Loucy (cell line): ENCODE measurements around the gene C2CD4C.

Experiments
- H2AFZ ChIP-seq: fragments of 200-600 bp; sonication (generic); 2 replicates; pipeline ENCODE4 v1.6.0; 2016; ENCODE audit warnings: antibody characterized with exemption, mild to moderate bottlenecking, low read length, moderate library complexity
- H3F3A ChIP-seq: fragments of 200-600 bp; 2 replicates; pipeline ENCODE4 v1.6.0; 2016; ENCODE audit warnings: antibody characterized with exemption, low read depth, mild to moderate bottlenecking
- H3K27me3 ChIP-seq: fragments of 200-600 bp; sonication (generic); 2 replicates; pipeline ENCODE4 v1.6.1; 2014; ENCODE audit warnings: low read length, mild to moderate bottlenecking; ENCODE audit not compliant: insufficient read depth, poor library complexity, severe bottlenecking
- H3K36me3 ChIP-seq: fragments of 200-600 bp; sonication (generic); 2 replicates; pipeline ENCODE4 v1.6.1; 2016; ENCODE audit warnings: low read length; ENCODE audit not compliant: insufficient read depth
- H3K4me1 ChIP-seq: fragments of 200-600 bp; sonication (generic); 2 replicates; pipeline ENCODE4 v1.5.1; 2014; ENCODE audit warnings: low read length, mild to moderate bottlenecking; ENCODE audit not compliant: insufficient read depth, poor library complexity, severe bottlenecking
- H3K4me2 ChIP-seq: fragments of 200-600 bp; sonication (generic); 2 replicates; pipeline ENCODE4 v1.6.0; 2014; ENCODE audit warnings: antibody characterized with exemption, low read length, low read depth, mild to moderate bottlenecking; ENCODE audit not compliant: poor library complexity, severe bottlenecking
- H3K4me3 ChIP-seq: fragments of 200-600 bp; sonication (generic); 2 replicates; pipeline ENCODE4 v1.5.1; 2014; ENCODE audit warnings: low read length, mild to moderate bottlenecking, mixed read lengths; ENCODE audit not compliant: poor library complexity, severe bottlenecking
- H3K79me2 ChIP-seq: fragments of 200-600 bp; sonication (generic); 2 replicates; pipeline ENCODE4 v1.6.1; 2014; ENCODE audit warnings: low read length; ENCODE audit not compliant: insufficient read depth
- H3K9ac ChIP-seq: fragments of 200-600 bp; sonication (generic); 2 replicates; pipeline ENCODE4 v1.6.0; 2014; ENCODE audit warnings: mild to moderate bottlenecking, low read depth, low read length, moderate library complexity; ENCODE audit not compliant: poor library complexity, severe bottlenecking
- H3K9me2 ChIP-seq: fragments of 200-600 bp; sonication (generic); replicated peaks from 2 replicates; pipeline ENCODE4 v1.6.1; 2016; ENCODE audit warnings: low read depth, low read length, mixed read lengths
- H3K9me3 ChIP-seq: fragments of 200-600 bp; sonication (generic); 2 replicates; pipeline ENCODE4 v1.6.1; 2014; ENCODE audit warnings: mild to moderate bottlenecking, antibody characterized with exemption, low read length, low read depth; ENCODE audit not compliant: insufficient read depth
- H4K20me1 ChIP-seq: fragments of 200-600 bp; sonication (generic); 2 replicates; pipeline ENCODE4 v1.6.0; 2014; ENCODE audit warnings: antibody characterized with exemption, low read length, mild to moderate bottlenecking; ENCODE audit not compliant: insufficient read depth, poor library complexity, severe bottlenecking
- EZH2phosphoT487 ChIP-seq: fragments of 200-600 bp; IDR thresholded peaks from 2 replicates; pipeline ENCODE4 v1.6.1; 2018; ENCODE audit warnings: antibody characterized with exemption, mild to moderate bottlenecking, moderate library complexity, borderline replicate concordance
- TF ChIP-seq, protein P1 (sequence below): fragments of 200-600 bp; sonication (generic); conservative IDR thresholded peaks from 2 replicates; pipeline ENCODE4 v1.5.1; 2014; ENCODE audit warnings: mild to moderate bottlenecking, antibody characterized with exemption, low read length

Gene C2CD4C

DNA sequence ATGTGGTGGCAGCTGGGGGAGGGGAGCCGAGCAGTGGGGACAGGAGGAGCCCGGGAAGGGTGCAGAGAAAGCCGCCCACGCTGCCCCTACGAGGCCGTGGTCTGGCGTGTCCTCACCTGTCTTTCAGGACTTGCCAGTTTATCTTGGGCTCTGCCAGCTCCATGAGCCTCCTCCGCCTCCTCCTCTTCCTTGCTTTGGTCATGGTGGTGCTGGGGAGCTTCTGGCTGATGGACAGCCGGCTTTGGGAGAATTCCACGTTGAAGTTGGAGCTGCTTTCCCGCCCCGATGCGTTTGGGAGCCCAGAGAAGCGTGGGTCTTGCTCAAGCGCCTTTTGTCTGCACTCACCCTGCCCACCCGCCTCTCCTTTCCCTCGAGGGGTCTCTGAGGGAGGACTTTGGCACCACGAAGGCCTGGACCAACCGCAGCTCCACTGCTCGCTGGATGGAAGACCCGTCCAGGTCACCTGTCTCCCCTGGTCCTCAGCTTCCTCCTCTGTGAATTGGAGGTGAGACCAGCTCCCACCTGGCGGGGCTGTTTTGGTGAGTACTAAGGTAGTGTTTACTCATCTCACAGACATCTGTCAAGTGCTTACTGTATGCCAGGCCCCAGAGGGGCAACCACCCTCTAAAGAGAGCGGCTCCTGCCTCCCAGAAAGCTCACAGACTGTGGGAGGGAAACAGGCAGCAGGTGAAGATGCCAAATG is 34.6 kb downstream of the C2CD4C start:
- Histone ChIP-seq H3K9ac (no peak overlapping the region), H4K20me1 (no peaks in the 10 kb centered on the region), H3K36me3 (no peaks in the 10 kb centered on the region), H3K79me2 (no peaks in the 10 kb centered on the region), H3K4me1 (peaks cover 3% of the 10 kb centered on the region), H3K9me2 (no peaks in the 10 kb centered on the region), H3F3A (no peaks in the 10 kb centered on the region), H3K4me3 (no peak overlapping the region), H3K9me3 (no peaks in the 10 kb centered on the region), H3K27me3 (no peaks in the 10 kb centered on the region), H2AFZ (no peak overlapping the region), H3K4me2 (no peak overlapping the region)
- TF ChIP-seq EZH2phosphoT487: no peak
- TF ChIP-seq, protein P1, sequence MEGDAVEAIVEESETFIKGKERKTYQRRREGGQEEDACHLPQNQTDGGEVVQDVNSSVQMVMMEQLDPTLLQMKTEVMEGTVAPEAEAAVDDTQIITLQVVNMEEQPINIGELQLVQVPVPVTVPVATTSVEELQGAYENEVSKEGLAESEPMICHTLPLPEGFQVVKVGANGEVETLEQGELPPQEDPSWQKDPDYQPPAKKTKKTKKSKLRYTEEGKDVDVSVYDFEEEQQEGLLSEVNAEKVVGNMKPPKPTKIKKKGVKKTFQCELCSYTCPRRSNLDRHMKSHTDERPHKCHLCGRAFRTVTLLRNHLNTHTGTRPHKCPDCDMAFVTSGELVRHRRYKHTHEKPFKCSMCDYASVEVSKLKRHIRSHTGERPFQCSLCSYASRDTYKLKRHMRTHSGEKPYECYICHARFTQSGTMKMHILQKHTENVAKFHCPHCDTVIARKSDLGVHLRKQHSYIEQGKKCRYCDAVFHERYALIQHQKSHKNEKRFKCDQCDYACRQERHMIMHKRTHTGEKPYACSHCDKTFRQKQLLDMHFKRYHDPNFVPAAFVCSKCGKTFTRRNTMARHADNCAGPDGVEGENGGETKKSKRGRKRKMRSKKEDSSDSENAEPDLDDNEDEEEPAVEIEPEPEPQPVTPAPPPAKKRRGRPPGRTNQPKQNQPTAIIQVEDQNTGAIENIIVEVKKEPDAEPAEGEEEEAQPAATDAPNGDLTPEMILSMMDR: no peak

DNA sequence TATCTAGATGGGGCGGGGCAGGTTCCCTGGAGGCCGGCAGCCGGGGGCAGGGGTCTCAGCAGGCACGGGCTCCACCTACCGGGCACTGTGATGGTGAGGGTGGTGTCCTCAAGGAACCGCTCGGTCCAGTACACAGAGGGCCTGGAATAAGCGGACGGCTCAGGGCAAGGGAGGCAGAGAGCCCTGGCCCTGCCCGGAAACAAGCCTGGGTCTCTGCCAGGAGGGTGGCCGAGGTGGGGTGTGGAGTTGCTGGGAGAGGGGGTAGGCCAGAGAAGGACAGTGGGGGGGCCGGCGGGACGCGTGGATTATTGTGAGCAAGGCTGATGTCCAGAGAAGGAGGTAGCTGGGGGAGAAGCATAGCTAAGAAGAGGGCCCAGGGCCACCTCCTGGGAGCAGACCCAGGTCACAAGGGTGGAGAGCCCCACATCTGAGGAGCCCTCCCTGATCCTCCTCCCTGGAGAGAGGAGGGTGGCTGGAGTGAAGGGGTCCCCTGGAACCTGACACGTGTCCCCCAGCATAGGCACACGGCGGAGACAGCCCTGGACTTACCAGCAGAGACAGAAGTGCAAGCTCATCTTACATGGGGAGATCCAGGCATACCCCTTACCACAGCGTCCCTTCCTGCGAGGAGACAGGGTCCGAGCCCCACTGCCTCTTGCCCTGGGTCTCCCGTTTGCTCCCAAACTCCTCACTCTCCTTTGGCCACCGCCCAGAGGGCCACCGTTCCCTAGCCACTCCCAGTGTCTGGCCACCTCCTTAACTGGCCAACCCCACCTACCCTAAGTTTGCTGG is 35.4 kb downstream of the C2CD4C start:
- H3K79me2 ChIP-seq: no peaks in the 10 kb centered on the region
- no peaks in the 10 kb centered on the region for H4K20me1 ChIP-seq
- H3K4me1 ChIP-seq: peaks cover 3% of the 10 kb centered on the region
- no peaks in the 10 kb centered on the region for H3K36me3 ChIP-seq
- H3K9ac ChIP-seq: no peak overlapping the region
- H2AFZ ChIP-seq: no peak overlapping the region
- no peaks in the 10 kb centered on the region for H3K9me2 ChIP-seq
- no peak overlapping the region for H3K4me2 ChIP-seq
- H3F3A ChIP-seq: no peaks in the 10 kb centered on the region
- no peak overlapping the region for H3K4me3 ChIP-seq
- TF ChIP-seq, protein P1: no peak
- TF ChIP-seq EZH2phosphoT487: no peak
- no peaks in the 10 kb centered on the region; the same call in 1 of the 2 replicates for H3K9me3 ChIP-seq
- no peaks in the 10 kb centered on the region for H3K27me3 ChIP-seq

DNA sequence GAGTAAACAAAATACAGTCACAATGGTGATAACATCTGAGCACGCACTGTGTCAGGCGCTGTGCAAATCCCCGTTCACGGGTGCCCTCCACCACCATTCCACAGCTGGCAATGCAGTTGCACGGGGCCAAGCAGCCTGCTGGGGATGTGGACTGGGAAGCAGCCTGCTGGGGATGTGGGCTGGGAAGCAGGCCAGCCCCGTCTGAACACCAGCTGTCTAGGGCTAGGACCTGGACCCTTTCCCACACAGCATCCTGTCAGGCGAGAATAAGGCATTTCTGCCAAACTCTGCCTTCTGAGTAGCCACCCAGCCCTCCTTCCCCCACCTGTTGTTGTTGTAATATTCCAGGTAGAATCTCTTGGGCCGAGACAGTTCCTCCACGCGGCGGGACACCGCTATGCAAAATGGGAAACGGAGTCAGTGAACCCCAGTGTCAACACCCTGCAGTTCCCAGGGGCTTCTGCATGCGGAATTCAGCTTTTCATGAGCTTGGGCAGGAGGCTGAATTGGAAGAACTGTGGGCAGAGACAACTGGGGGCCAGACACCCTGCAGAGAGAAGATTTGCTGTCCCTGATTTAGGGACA is 36.5 kb downstream of the C2CD4C start:
- Histone ChIP-seq H3K4me3 (no peak overlapping the region), H3K4me2 (peak overlapping the region; percentile 29), H3K9me3 (no peaks in the 10 kb centered on the region; the same call in 1 of the 2 replicates), H3K9me2 (no peaks in the 10 kb centered on the region), H3F3A (no peaks in the 10 kb centered on the region), H4K20me1 (no peaks in the 10 kb centered on the region), H3K4me1 (peaks cover 3% of the 10 kb centered on the region), H3K9ac (no peak overlapping the region), H3K79me2 (no peaks in the 10 kb centered on the region), H2AFZ (no peak overlapping the region), H3K27me3 (no peaks in the 10 kb centered on the region), H3K36me3 (no peaks in the 10 kb centered on the region)
- TF ChIP-seq, protein P1: no peak
- no peak for TF ChIP-seq EZH2phosphoT487
